Adrenal gland (tissue), 12 donors: ENCODE measurements around the gene SULF2. TPM values are rescaled to one million over a fixed set of nuclear protein-coding genes. Genes with fewer than 3 reads are reported as not detected.

Experiments
- DNase-seq, 7 donors: peaks; one replicate each; pipeline ENCODE4 v3.0.0-alpha.2; 2019 to 2020
- H3K27ac ChIP-seq, 5 donors: fragments of 200-600 bp; sonication (generic) in 4 of 5; 1 replicate in 3 of 5; 2 replicates in 2 of 5; pipeline versions ENCODE4 v1.5.1 to v1.8.0; 2016 to 2020; ENCODE audit warnings: mild to moderate bottlenecking in 1 of 5
- H3K27me3 ChIP-seq: fragments of 200-600 bp; 2 replicates; pipeline ENCODE4 v1.8.0; 2021
- H3K36me3 ChIP-seq, 2 donors: fragments of 200-600 bp; replicated peaks in 1 of 2; 1 replicate in 1 of 2; 2 replicates in 1 of 2; pipeline versions ENCODE4 v1.5.1 to v1.8.0; 2018 to 2022
- H3K4me1 ChIP-seq, 2 donors: fragments of 200-600 bp; replicated peaks in 1 of 2; 1 replicate in 1 of 2; 2 replicates in 1 of 2; pipeline versions ENCODE4 v1.5.1 to v1.8.0; 2018 to 2021
- H3K4me3 ChIP-seq, 4 donors: fragments of 200-600 bp; sonication (generic) in 3 of 4; one replicate each; pipeline ENCODE4 v1.5.1; 2016 to 2018
- H3K9me3 ChIP-seq, 3 donors: fragments of 200-600 bp; sonication (generic) in 1 of 3; replicated peaks in 1 of 3; 1 replicate in 2 of 3; 2 replicates in 1 of 3; pipeline versions ENCODE4 v1.5.1 to v1.8.0; 2016 to 2021
- POLR2A ChIP-seq, 2 donors: fragments of 450-650 bp; IDR thresholded peaks; one replicate each; pipeline ENCODE4 v1.6.1; 2017; ENCODE audit warnings: antibody characterized with exemption in 2 of 2, mild to moderate bottlenecking in 2 of 2, moderate library complexity in 1 of 2
- WGBS, 4 donors: extraction: QIAGEN DNeasy Blood & Tissue Kit in 2 of 4; methylation state at CpG; one replicate each; pipeline versions ENCODE4 v1.1.5 to v1.1.7; 2013 to 2017; 5-methylcytosine and 5-hydroxymethylcytosine counted together
- intact Hi-C, 2 donors: fragments of 100-400 bp; cut with DNase I; formaldehyde crosslinking; loops; one replicate each; pipeline versions ENCODE4 v1.14.1 to v1.15.0; 2022 to 2023
- polyA plus RNA-seq, 3 donors: library from polyadenylated mRNA; stranded (reverse); fragments of 200-250 nt in 2 of 3; fragments of 350-450 nt in 1 of 3; fragmentation: Illumina TruSeq in 1 of 3; extraction: RNeasy Lipid Tissue Mini Kit (QIAGEN cat#74804) in 1 of 3; gene quantifications; one replicate each; pipeline ENCODE4 v1.2.3, GENCODE V29; 2013 to 2014
- total RNA-seq, 9 donors: library from RNA; depleted of rRNA in 4 of 9; stranded (reverse); fragments of >200 nt in 4 of 9; fragments of 120-200 nt in 1 of 9; fragmentation: NEBNext Ultra II Directional in 1 of 9; extraction: Animal tissue kit (Norgen Biotek cat#: 25700) in 1 of 9; gene quantifications; one replicate each; pipeline versions ENCODE4 v1.1.0 to v1.2.4, GENCODE V29; 2013 to 2023
- TF ChIP-seq, protein P1 (sequence below), 6 experiments: fragments of 450-650 bp in 4 of 6; fragments of 200-600 bp in 2 of 6; sonication (generic) in 1 of 6; IDR thresholded peaks; 1 replicate in 5 of 6; 2 replicates in 1 of 6; pipeline versions ENCODE4 v1.5.1 to v1.8.0; 2016 to 2021; ENCODE audit warnings: antibody characterized with exemption in 6 of 6, mild to moderate bottlenecking in 2 of 6, moderate library complexity in 1 of 6
- donor health status: healthy with polysubstance abuse.
- donor health status: Bipolar disorder and iron deficiency.
- donor health status: DM: yes; HTN: yes; CAD: no.
- donor health status: DM: no; HTN: no; CAD: no.
- donor health status: DM: no; HTN: no; CAD: no.
- donor health status: DM: yes; HTN: yes; CAD: no.

Gene SULF2
- total and polyA plus RNA-seq, 12 donors: 13.5 to 42.5 (median 25.6) TPM

DNA sequence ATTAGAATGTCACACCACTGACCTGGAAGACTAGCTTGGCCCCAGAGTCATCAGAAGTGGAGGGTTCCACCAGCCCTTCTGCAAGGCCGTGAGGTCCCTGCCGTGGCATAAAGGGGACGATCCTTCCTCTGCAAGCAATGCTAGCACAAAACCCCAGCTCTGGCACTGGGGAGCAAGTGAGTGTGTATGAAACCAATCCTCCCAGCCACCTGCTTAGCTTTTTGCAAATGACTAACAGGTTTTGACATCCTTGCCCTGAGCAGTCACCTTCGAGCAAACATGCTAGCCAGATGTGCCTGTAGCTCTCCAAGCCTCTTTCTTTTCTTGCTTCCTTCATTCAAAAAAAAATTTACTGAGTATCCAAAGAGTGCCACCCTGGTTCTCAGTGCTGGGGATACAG lies 8.6 kb downstream of the SULF2 start:
- H3K4me1 ChIP-seq: peaks cover 0 to 5% of the 10 kb centered on the region in 2 donors
- intact Hi-C loops: loop anchor here in 1 of 2 donors (10.0 kb wide), 1 partner anchor 102 kb away; no protein-coding TSS in a partner anchor

DNA sequence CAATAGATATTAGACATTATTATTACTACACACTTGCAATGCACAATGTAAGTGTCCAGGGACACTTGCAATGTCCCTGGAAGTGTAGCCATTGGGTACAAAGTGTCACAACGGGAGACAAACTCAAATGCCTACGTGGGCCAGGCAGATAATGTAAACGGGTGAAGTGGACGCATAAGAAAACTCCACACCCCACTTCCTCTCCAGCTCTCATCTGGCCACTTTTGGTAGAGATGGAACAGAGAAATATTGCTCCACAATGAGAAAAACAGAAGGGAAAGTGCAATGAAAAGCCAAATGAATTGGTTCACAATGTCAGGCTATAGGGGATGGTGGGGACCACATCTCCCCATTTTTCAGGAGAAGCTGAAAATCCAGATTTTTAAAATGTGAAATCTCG lies 9.4 kb downstream of the SULF2 start:
- H3K27ac ChIP-seq: no peak overlapping the region
- H3K27me3 ChIP-seq: no peaks in the 10 kb centered on the region
- no peak for DNase-seq
- TF ChIP-seq, protein P1, sequence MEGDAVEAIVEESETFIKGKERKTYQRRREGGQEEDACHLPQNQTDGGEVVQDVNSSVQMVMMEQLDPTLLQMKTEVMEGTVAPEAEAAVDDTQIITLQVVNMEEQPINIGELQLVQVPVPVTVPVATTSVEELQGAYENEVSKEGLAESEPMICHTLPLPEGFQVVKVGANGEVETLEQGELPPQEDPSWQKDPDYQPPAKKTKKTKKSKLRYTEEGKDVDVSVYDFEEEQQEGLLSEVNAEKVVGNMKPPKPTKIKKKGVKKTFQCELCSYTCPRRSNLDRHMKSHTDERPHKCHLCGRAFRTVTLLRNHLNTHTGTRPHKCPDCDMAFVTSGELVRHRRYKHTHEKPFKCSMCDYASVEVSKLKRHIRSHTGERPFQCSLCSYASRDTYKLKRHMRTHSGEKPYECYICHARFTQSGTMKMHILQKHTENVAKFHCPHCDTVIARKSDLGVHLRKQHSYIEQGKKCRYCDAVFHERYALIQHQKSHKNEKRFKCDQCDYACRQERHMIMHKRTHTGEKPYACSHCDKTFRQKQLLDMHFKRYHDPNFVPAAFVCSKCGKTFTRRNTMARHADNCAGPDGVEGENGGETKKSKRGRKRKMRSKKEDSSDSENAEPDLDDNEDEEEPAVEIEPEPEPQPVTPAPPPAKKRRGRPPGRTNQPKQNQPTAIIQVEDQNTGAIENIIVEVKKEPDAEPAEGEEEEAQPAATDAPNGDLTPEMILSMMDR (IDR thresholded peaks at IDR 0.05): no peak
- no peak for TF ChIP-seq POLR2A (IDR thresholded peaks at IDR 0.05)
- H3K4me3 ChIP-seq: no peak overlapping the region
- 79 to 87% (median 81%) methylated on average over 5 of the region's 5 CpGs for WGBS, 4 donors
- no peaks in the 10 kb centered on the region for H3K36me3 ChIP-seq
- intact Hi-C loops: loop anchor here in 1 of 2 donors (10.0 kb wide), 1 partner anchor 101 kb away; no protein-coding TSS in a partner anchor
- H3K4me1 ChIP-seq: peaks cover 0 to 5% of the 10 kb centered on the region in 2 donors
- H3K9me3 ChIP-seq: no peaks in the 10 kb centered on the region

More for the DNA sequence above, 8.6 kb downstream of the SULF2 start:
- no peak for DNase-seq
- TF ChIP-seq, protein P1 (IDR thresholded peaks at IDR 0.05): no peak
- no peak for TF ChIP-seq POLR2A (IDR thresholded peaks at IDR 0.05)
- no peak overlapping the region for H3K4me3 ChIP-seq
- no peaks in the 10 kb centered on the region for H3K36me3 ChIP-seq
- WGBS, 4 donors: 85 to 96% (median 91%) methylated on average over 4 of the region's 4 CpGs
- H3K27ac ChIP-seq: no peak overlapping the region
- H3K9me3 ChIP-seq: no peaks in the 10 kb centered on the region
- H3K27me3 ChIP-seq: no peaks in the 10 kb centered on the region

DNA sequence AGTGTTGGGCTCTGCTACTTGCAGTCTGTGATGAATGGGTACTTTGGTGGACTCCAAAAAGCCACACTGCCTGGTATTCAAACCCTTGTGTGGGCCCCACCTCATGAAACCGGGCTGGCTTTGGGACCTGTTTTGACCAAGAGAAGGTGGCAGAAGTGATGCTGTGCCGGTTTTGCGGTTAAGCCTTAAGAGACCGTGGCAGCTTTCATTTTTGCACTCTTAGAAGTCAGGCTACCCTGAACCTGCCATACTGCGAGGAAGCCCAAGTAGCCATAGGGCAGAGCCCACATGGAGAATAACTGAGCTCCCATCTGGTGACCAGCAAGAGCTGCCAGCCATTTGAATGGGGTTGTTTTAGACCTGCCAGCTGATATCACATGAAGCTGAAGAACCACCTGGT lies 10.2 kb downstream of the SULF2 start:
- 90 to 100% (median 98%) methylated on average over 2 to 5 of the region's 5 CpGs for WGBS, 4 donors
- H3K4me3 ChIP-seq: no peak overlapping the region
- H3K9me3 ChIP-seq: no peaks in the 10 kb centered on the region
- H3K27ac ChIP-seq: no peak overlapping the region
- peaks cover 0 to 5% of the 10 kb centered on the region in 2 donors for H3K4me1 ChIP-seq
- H3K27me3 ChIP-seq: no peaks in the 10 kb centered on the region
- H3K36me3 ChIP-seq: no peaks in the 10 kb centered on the region
- no peak for TF ChIP-seq POLR2A (IDR thresholded peaks at IDR 0.05)
- TF ChIP-seq, protein P1 (IDR thresholded peaks at IDR 0.05): no peak
- DNase-seq: no peak
- intact Hi-C loops: loop anchor here in 1 of 2 donors (10.0 kb wide), 1 partner anchor 100 kb away; no protein-coding TSS in a partner anchor

- H3K9me3 ChIP-seq: no peaks in the 10 kb centered on the region
- H3K4me3 ChIP-seq: no peak overlapping the region
- intact Hi-C loops: loop anchor here in 1 of 2 donors (10.0 kb wide), 1 partner anchor 99 kb away; no protein-coding TSS in a partner anchor
- no peaks in the 10 kb centered on the region for H3K36me3 ChIP-seq
- 70 to 87% (median 74%) methylated on average over 7 to 14 of the region's 14 CpGs for WGBS, 4 donors
- H3K27ac ChIP-seq: peak overlapping the region in 1 of 5 donors; percentile 65
- TF ChIP-seq, protein P1 (IDR thresholded peaks at IDR 0.05): no peak
- TF ChIP-seq POLR2A (IDR thresholded peaks at IDR 0.05): no peak
- no peak for DNase-seq
- H3K27me3 ChIP-seq: no peaks in the 10 kb centered on the region
- H3K4me1 ChIP-seq: peaks cover 0 to 5% of the 10 kb centered on the region in 2 donors
Observed at GRCh38 chr20:47774131-47774777, 11.0 kb downstream of the SULF2 start.
